Activated naive CD8-positive, alpha-beta T cell treated with anti-CD3 and anti-CD28 coated beads for 36 hours (primary cell): Measurements from ENCODE around the gene ADCY1. TPM values are rescaled to one million over a fixed set of nuclear protein-coding genes. Genes with fewer than 3 reads are reported as not detected.
"Not testable (repeated sequence)": the region's sequence is repeated elsewhere in the genome, so short reads cannot be mapped to it uniquely, and the experiment has no call there.

Source experiments
- DNase-seq: peaks from one replicate; pipeline ENCODE4 v3.0.0; 2021
- H3K27ac Mint-ChIP-seq: one replicate; pipeline ENCODE4 v1.8.0; 2022; ENCODE audit warnings: mild to moderate bottlenecking, moderate library complexity, mixed read lengths
- H3K27me3 Mint-ChIP-seq: one replicate; pipeline ENCODE4 v1.8.0; 2022; ENCODE audit warnings: mild to moderate bottlenecking, mixed read lengths
- H3K36me3 Mint-ChIP-seq: one replicate; pipeline ENCODE4 v1.8.0; 2021; ENCODE audit warnings: mild to moderate bottlenecking, mixed read lengths
- H3K4me1 Mint-ChIP-seq: one replicate; pipeline ENCODE4 v1.8.0; 2021; ENCODE audit warnings: mixed read lengths
- H3K4me3 Mint-ChIP-seq: one replicate; pipeline ENCODE4 v1.8.0; 2022; ENCODE audit warnings: mild to moderate bottlenecking, moderate library complexity, mixed read lengths
- H3K9me3 Mint-ChIP-seq: one replicate; pipeline ENCODE4 v1.8.0; 2022; ENCODE audit warnings: mixed read lengths
- total RNA-seq, 2 experiments: library from RNA; stranded (reverse); gene quantifications; one replicate each; pipeline ENCODE4 v1.2.3, GENCODE V29; 2021

The ADCY1 gene
- total RNA-seq, 2 experiments from 2014 or later, result 0.06 TPM; not detected in 1

GRCh38 chr7:45715471-45716352 is 141.5 kb downstream of the ADCY1 start:
- Mint-ChIP-seq H3K4me3 (no peak overlapping the region), H3K9me3 (no peaks in the 10 kb centered on the region), H3K27ac (no peak overlapping the region), H3K4me1 (no peaks in the 10 kb centered on the region), H3K36me3 (no peaks in the 10 kb centered on the region), H3K27me3 (no peaks in the 10 kb centered on the region)
- DNase-seq, result no peak

- Mint-ChIP-seq H3K36me3 (no peaks in the 10 kb centered on the region), H3K27ac (no peak overlapping the region), H3K4me1 (no peaks in the 10 kb centered on the region), H3K9me3 (no peaks in the 10 kb centered on the region), H3K27me3 (no peaks in the 10 kb centered on the region), H3K4me3 (no peak overlapping the region)
- no peak for DNase-seq
Measured at GRCh38 chr7:45716380-45717203, 142.4 kb downstream of the ADCY1 start.

- Mint-ChIP-seq H3K36me3 (no peaks in the 10 kb centered on the region), H3K4me3 (no peak overlapping the region), H3K9me3 (no peaks in the 10 kb centered on the region), H3K4me1 (no peaks in the 10 kb centered on the region), H3K27ac (no peak overlapping the region), H3K27me3 (no peaks in the 10 kb centered on the region)
- DNase-seq, result no peak
Measured at GRCh38 chr7:45717537-45718235, 143.5 kb downstream of the ADCY1 start.

GRCh38 chr7:45718464-45719330 is 144.5 kb downstream of the ADCY1 start:
- Mint-ChIP-seq H3K36me3 (peaks cover 4% of the 10 kb centered on the region), H3K9me3 (no peaks in the 10 kb centered on the region), H3K4me3 (no peak overlapping the region), H3K27me3 (no peaks in the 10 kb centered on the region), H3K27ac (no peak overlapping the region), H3K4me1 (no peaks in the 10 kb centered on the region)
- no peak for DNase-seq

GRCh38 chr7:45720989-45721388 is 146.8 kb downstream of the ADCY1 start:
- H3K27ac Mint-ChIP-seq, result no peak overlapping the region
- no peak overlapping the region for H3K4me3 Mint-ChIP-seq
- peaks cover 23% of the 10 kb centered on the region for H3K36me3 Mint-ChIP-seq
- no peaks in the 10 kb centered on the region for H3K27me3 Mint-ChIP-seq
- DNase-seq, result no peak
- no peaks in the 10 kb centered on the region for H3K9me3 Mint-ChIP-seq
- no peaks in the 10 kb centered on the region for H3K4me1 Mint-ChIP-seq

- H3K36me3 Mint-ChIP-seq, result peaks cover 31% of the 10 kb centered on the region
- H3K9me3 Mint-ChIP-seq, result no peaks in the 10 kb centered on the region
- H3K27me3 Mint-ChIP-seq, result no peaks in the 10 kb centered on the region
- no peak overlapping the region for H3K27ac Mint-ChIP-seq
- no peak for DNase-seq
- H3K4me1 Mint-ChIP-seq, result no peaks in the 10 kb centered on the region
- H3K4me3 Mint-ChIP-seq, result no peak overlapping the region
Measured at GRCh38 chr7:45721686-45722598, 147.8 kb downstream of the ADCY1 start.

- H3K4me1 Mint-ChIP-seq, H3K27me3 Mint-ChIP-seq, DNase-seq, H3K27ac Mint-ChIP-seq, H3K4me3 Mint-ChIP-seq, H3K9me3 Mint-ChIP-seq: not testable (repeated sequence)
- peaks cover 43% of the 10 kb centered on the region for H3K36me3 Mint-ChIP-seq
Measured at GRCh38 chr7:45725231-45725630, 151.1 kb downstream of the ADCY1 start.

GRCh38 chr7:45726883-45727282 is 152.7 kb downstream of the ADCY1 start:
- Mint-ChIP-seq H3K4me3 (no peak overlapping the region), H3K36me3 (peaks cover 43% of the 10 kb centered on the region), H3K27me3 (no peaks in the 10 kb centered on the region), H3K27ac (no peak overlapping the region), H3K9me3 (peaks cover 7% of the 10 kb centered on the region), H3K4me1 (no peaks in the 10 kb centered on the region)
- DNase-seq, result no peak

GRCh38 chr7:45731692-45732443 is 157.7 kb downstream of the ADCY1 start:
- H3K27ac Mint-ChIP-seq, result not testable (repeated sequence)
- peaks cover 17% of the 10 kb centered on the region for H3K36me3 Mint-ChIP-seq

GRCh38 chr7:45738920-45739319 is 164.8 kb downstream of the ADCY1 start:
- H3K27ac Mint-ChIP-seq, DNase-seq, H3K4me3 Mint-ChIP-seq, H3K4me1 Mint-ChIP-seq, H3K27me3 Mint-ChIP-seq, H3K9me3 Mint-ChIP-seq: not testable (repeated sequence)
- peaks cover 43% of the 10 kb centered on the region for H3K36me3 Mint-ChIP-seq

More at GRCh38 chr7:45731692-45732443, 157.7 kb downstream of the ADCY1 start:
- not testable (repeated sequence) for H3K4me3 Mint-ChIP-seq, H3K27me3 Mint-ChIP-seq, H3K4me1 Mint-ChIP-seq, H3K9me3 Mint-ChIP-seq, DNase-seq

- H3K27me3 Mint-ChIP-seq, H3K9me3 Mint-ChIP-seq, H3K4me1 Mint-ChIP-seq, DNase-seq, H3K4me3 Mint-ChIP-seq, H3K27ac Mint-ChIP-seq: not testable (repeated sequence)
- H3K36me3 Mint-ChIP-seq, result peaks cover 45% of the 10 kb centered on the region
Measured at GRCh38 chr7:45740573-45740972, 166.4 kb downstream of the ADCY1 start.

- H3K36me3 Mint-ChIP-seq, result peaks cover 14% of the 10 kb centered on the region
- not testable (repeated sequence) for H3K27ac Mint-ChIP-seq, H3K27me3 Mint-ChIP-seq, DNase-seq, H3K9me3 Mint-ChIP-seq, H3K4me1 Mint-ChIP-seq, H3K4me3 Mint-ChIP-seq
Measured at GRCh38 chr7:45748976-45749375, 174.8 kb downstream of the ADCY1 start.

GRCh38 chr7:45751352-45751751 is 177.2 kb downstream of the ADCY1 start:
- DNase-seq, H3K4me1 Mint-ChIP-seq, H3K9me3 Mint-ChIP-seq, H3K4me3 Mint-ChIP-seq, H3K27me3 Mint-ChIP-seq, H3K27ac Mint-ChIP-seq: not testable (repeated sequence)
- peaks cover 12% of the 10 kb centered on the region for H3K36me3 Mint-ChIP-seq
